B cell (primary cell): ENCODE measurements around the gene GNB1. TPM values are rescaled to one million over a fixed set of nuclear protein-coding genes. Genes with fewer than 3 reads are reported as not detected.
A peak's percentile ranks its signal among the peaks of the same experiment; 100 is the strongest.

Experiments used
- ATAC-seq: fragments of 200-7000 bp; cut with Tn5 transposase; one replicate; pipeline ENCODE4 v1.10.0; 2021; ENCODE audit warnings: low read depth, mild to moderate bottlenecking, moderate number of reproducible peaks, moderate library complexity
- CTCF ChIA-PET: fragments of 350-600 bp; sonication (Branson Sonifier 250); formaldehyde crosslinking; loops from one replicate; lab custom pipeline; 2021; ENCODE audit warnings: antibody characterized with exemption, inconsistent platforms; lab: Charles Lee
- POLR2A ChIA-PET: fragments of 350-600 bp; sonication (Branson Sonifier 250); formaldehyde crosslinking; loops from one replicate; lab custom pipeline; 2021; ENCODE audit warnings: antibody characterized with exemption; lab: Charles Lee
- DNase-seq: peaks from one replicate; pipeline ENCODE4 v3.0.0; 2013
- H2AFZ ChIP-seq: 2 replicates; pipeline ENCODE4 v1.6.1; 2012; ENCODE audit warnings: mild to moderate bottlenecking, low read depth, low read length; ENCODE audit not compliant: insufficient read depth, poor library complexity, severe bottlenecking
- H3K27ac ChIP-seq, 2 donors: 1 replicate in 1 of 2; 2 replicates in 1 of 2; pipeline ENCODE4 v1.5.1; 2012 to 2013; ENCODE audit warnings: low read length in 2 of 2, mild to moderate bottlenecking in 2 of 2, moderate library complexity in 1 of 2
- H3K27me3 ChIP-seq, 4 experiments: fragments of 200-600 bp in 1 of 4; sonication (generic) in 1 of 4; replicated peaks in 1 of 4; 1 replicate in 2 of 4; 2 replicates in 2 of 4; pipeline versions ENCODE4 v1.6.1 to v1.7.0; 2013 to 2016; ENCODE audit warnings: low read length in 3 of 4, mild to moderate bottlenecking in 2 of 4, mixed read lengths in 1 of 4, moderate library complexity in 1 of 4; ENCODE audit not compliant: insufficient read depth in 4 of 4, control insufficient read depth in 3 of 4; ENCODE audit errors: control extremely low read depth in 1 of 4
- H3K36me3 ChIP-seq, 2 experiments: replicated peaks in 1 of 2; 1 replicate in 1 of 2; 2 replicates in 1 of 2; pipeline versions ENCODE4 v1.6.1 to v1.7.1; 2013; ENCODE audit warnings: low read length in 1 of 2; ENCODE audit not compliant: insufficient read depth in 2 of 2, control insufficient read depth in 1 of 2; ENCODE audit errors: control extremely low read depth in 1 of 2, extremely low read depth in 1 of 2
- H3K4me1 ChIP-seq, 2 donors: fragments of 200-600 bp in 1 of 2; sonication (generic) in 1 of 2; 1 replicate in 1 of 2; 2 replicates in 1 of 2; pipeline versions ENCODE4 v1.5.1 to v1.6.1; 2013 to 2017; ENCODE audit warnings: low read length in 2 of 2; ENCODE audit not compliant: control insufficient read depth in 2 of 2, insufficient read depth in 2 of 2
- H3K4me2 ChIP-seq: replicated peaks from 2 replicates; pipeline ENCODE3; 2012; ENCODE audit warnings: mild to moderate bottlenecking, low read depth, low read length; ENCODE audit not compliant: poor library complexity, severe bottlenecking
- H3K4me3 ChIP-seq, 5 experiments: fragments of 200-600 bp in 1 of 5; sonication (generic) in 1 of 5; 1 replicate in 3 of 5; 2 replicates in 2 of 5; pipeline versions ENCODE4 v1.5.1 to v1.7.0; 2011 to 2016; ENCODE audit warnings: low read length in 4 of 5, mild to moderate bottlenecking in 4 of 5, low read depth in 2 of 5, control low read depth in 1 of 5, moderate library complexity in 1 of 5; ENCODE audit not compliant: insufficient read depth in 1 of 5; ENCODE audit errors: control extremely low read depth in 1 of 5, extremely low read depth in 1 of 5
- H3K79me2 ChIP-seq: fragments of 200-600 bp; sonication (generic); one replicate; pipeline ENCODE4 v1.6.0; 2016; ENCODE audit warnings: low read length; ENCODE audit not compliant: control insufficient read depth, insufficient read depth
- H3K9ac ChIP-seq: fragments of 200-600 bp; sonication (generic); 2 replicates; pipeline ENCODE4 v1.6.1; 2017; ENCODE audit warnings: mild to moderate bottlenecking, low read length, moderate library complexity
- H3K9me3 ChIP-seq, 3 donors: one replicate each; pipeline versions ENCODE4 v1.6.1 to v1.7.1; 2013; ENCODE audit warnings: low read length in 2 of 3; ENCODE audit not compliant: control insufficient read depth in 2 of 3, insufficient read depth in 1 of 3; ENCODE audit errors: control extremely low read depth in 1 of 3
- H4K20me1 ChIP-seq: 2 replicates; pipeline ENCODE4 v1.6.0; 2012; ENCODE audit warnings: mild to moderate bottlenecking, low read length; ENCODE audit not compliant: insufficient read depth, control insufficient read depth, poor library complexity, severe bottlenecking
- H3K27ac Mint-ChIP-seq: one replicate; pipeline ENCODE4 v1.8.0; 2021; ENCODE audit warnings: mixed read lengths
- H3K27me3 Mint-ChIP-seq: one replicate; pipeline ENCODE4 v1.8.0; 2021; ENCODE audit warnings: mixed read lengths
- H3K4me1 Mint-ChIP-seq: one replicate; pipeline ENCODE4 v1.8.0; 2021; ENCODE audit warnings: mixed read lengths
- H3K4me3 Mint-ChIP-seq: one replicate; pipeline ENCODE4 v1.8.0; 2021; ENCODE audit warnings: mixed read lengths
- H3K9me3 Mint-ChIP-seq: one replicate; pipeline ENCODE4 v1.8.0; 2022; ENCODE audit warnings: mixed read lengths; ENCODE audit not compliant: insufficient read depth
- CTCF ChIP-seq: fragments of 200-600 bp; IDR thresholded peaks from one replicate; pipeline ENCODE4 v1.8.0; 2022; ENCODE audit warnings: antibody characterized with exemption, mild to moderate bottlenecking
- EZH2 ChIP-seq: IDR thresholded peaks from 2 replicates; pipeline ENCODE4 v1.6.1; 2012; ENCODE audit warnings: borderline replicate concordance, low read depth, mild to moderate bottlenecking, moderate library complexity, low read length; ENCODE audit not compliant: insufficient read depth, poor library complexity, severe bottlenecking
- WGBS: methylation state at CpG from one replicate; pipeline ENCODE4 v1.1.5; 2013; ENCODE audit warnings: missing lambda C conversion rate; ENCODE audit not compliant: insufficient coverage; 5-methylcytosine and 5-hydroxymethylcytosine counted together
- intact Hi-C: fragments of 100-400 bp; cut with micrococcal nuclease; formaldehyde crosslinking; loops from one replicate; pipeline ENCODE4 v1.10.0; 2022
- polyA plus RNA-seq: library from polyadenylated mRNA; depleted of rRNA; stranded (reverse); fragments of >200 nt; gene quantifications from 2 replicates; pipeline ENCODE4 v1.2.3, GENCODE V29; 2012
- total RNA-seq, 2 donors: library from RNA; stranded (reverse); fragments of 120-200 nt in 1 of 2; gene quantifications; 1 replicate in 1 of 2; 2 replicates in 1 of 2; pipeline versions ENCODE4 v1.2.3 to v1.2.4, GENCODE V29; 2013 to 2022

Gene GNB1
- total and polyA plus RNA-seq, 2 donors (not counting 1 experiment from before 2014, with no cell fraction given), result 249 to 269 TPM

GRCh38 chr1:1780598-1781525 lies 110.0 kb downstream of the GNB1 start:
- H3K27ac Mint-ChIP-seq, result peak overlapping the region; percentile 99
- CTCF ChIA-PET, result interaction anchor here (0.7 to 2.8 kb wide), 12 partner anchors 8 to 749 kb away, joined by 3 to 66 read pairs (median 4); no protein-coding TSS in a partner anchor
- intact Hi-C loops, result loop anchor here (1.0 kb wide), 2 partner anchors 17 to 128 kb away; no protein-coding TSS in a partner anchor
- peaks cover 55% of the 10 kb centered on the region for H3K4me1 Mint-ChIP-seq
- Histone ChIP-seq H3K27ac (peak overlapping the region; percentile 93 to 94), H2AFZ (peak overlapping the region; percentile 10), H3K4me3 (peak overlapping the region in 2 of 5 experiments; percentile 45 to 65), H3K36me3 (peaks cover 0 to 14% of the 10 kb centered on the region in 2 experiments), H3K9me3 (peaks cover 0 to 6% (median 0%) of the 10 kb centered on the region in 3 donors), H3K4me1 (peaks cover 62 to 70% of the 10 kb centered on the region in 2 donors), H3K27me3 (no peaks in the 10 kb centered on the region), H3K79me2 (peaks cover 53% of the 10 kb centered on the region), H3K4me2 (peak overlapping the region; percentile 94), H3K9ac (peak overlapping the region; percentile 72), H4K20me1 (peaks cover 14% of the 10 kb centered on the region)
- H3K9me3 Mint-ChIP-seq, result no peaks in the 10 kb centered on the region
- ATAC-seq (no peak), DNase-seq (peak; percentile 33)
- H3K4me3 Mint-ChIP-seq, result peak overlapping the region; percentile 87
- no peaks in the 10 kb centered on the region for H3K27me3 Mint-ChIP-seq
- 62% methylated on average over 6 of the region's 7 CpGs for WGBS
- POLR2A ChIA-PET, result interaction anchor here (0.5 to 2.8 kb wide), 7 partner anchors 8 to 128 kb away, joined by 3 to 24 read pairs (median 5); no protein-coding TSS in a partner anchor
- TF ChIP-seq EZH2 (no peak), CTCF (no peak)
